Activated CD4-positive, alpha-beta T cell treated with anti-CD3 and anti-CD28 coated beads for 48 hours (primary cell): ENCODE results near the gene SHC1.
"Not testable (repeated sequence)": the region's sequence is repeated elsewhere in the genome, so short reads cannot be mapped to it uniquely, and the experiment has no call there.

Source experiments
- DNase-seq: peaks from one replicate; pipeline ENCODE4 v3.0.0-alpha.2; 2020

SHC1 gene

GRCh38 chr1:154995301-154995983 is 24.9 kb upstream of the SHC1 start:
- not testable (repeated sequence) for DNase-seq

- DNase-seq = no peak
These were observed 24.0 kb upstream of the SHC1 start for GRCh38 chr1:154994591-154994990.

GRCh38 chr1:154994269-154994587 is 23.7 kb upstream of the SHC1 start:
- no peak for DNase-seq

- no peak for DNase-seq
These were observed 23.2 kb upstream of the SHC1 start, which contains the start of gene LENEP for GRCh38 chr1:154993572-154994268. Gene LENEP (plus strand): TSS chr1:154993586. CDS start chr1:154993608, 22 bp downstream.

GRCh38 chr1:154992721-154993571 is 22.4 kb upstream of the SHC1 start:
- DNase-seq = no peak

- no peak for DNase-seq
These were observed 19.7 kb upstream of the SHC1 start for GRCh38 chr1:154990276-154990675.

GRCh38 chr1:154989195-154989860 is 18.8 kb upstream of the SHC1 start:
- DNase-seq = no peak

- DNase-seq = no peak
These were observed 17.8 kb upstream of the SHC1 start for GRCh38 chr1:154988058-154988954.

GRCh38 chr1:154987326-154987725 is 16.8 kb upstream of the SHC1 start:
- no peak for DNase-seq

GRCh38 chr1:154986736-154987135 is 16.2 kb upstream of the SHC1 start:
- not testable (repeated sequence) for DNase-seq

GRCh38 chr1:154983776-154984466 is 13.4 kb upstream of the SHC1 start:
- peak; percentile 18 for DNase-seq

GRCh38 chr1:154982897-154983648 is 12.5 kb upstream of the SHC1 start, which contains the start of gene FLAD1:
Gene FLAD1 (plus strand): TSS chr1:154983344. CDS start chr1:154983695, 351 bp downstream.
- peak; percentile 98 for DNase-seq

- DNase-seq = no peak
These were observed 11.8 kb upstream of the SHC1 start for GRCh38 chr1:154982341-154982740.

GRCh38 chr1:154978360-154978759 is 7.8 kb upstream of the SHC1 start:
- no peak for DNase-seq

- DNase-seq = not testable (repeated sequence)
These were observed 7.2 kb upstream of the SHC1 start for GRCh38 chr1:154977762-154978161.

- DNase-seq = peak; percentile 73
These were observed 5.0 kb upstream of the SHC1 start for GRCh38 chr1:154975409-154976059.

- DNase-seq = peak; percentile 96
These were observed 4.4 kb upstream of the SHC1 start for GRCh38 chr1:154974808-154975408.

- DNase-seq = peak; percentile 97
These were observed 3.7 kb upstream of the SHC1 start, which contains the start of gene CKS1B for GRCh38 chr1:154974102-154974807. Gene CKS1B (plus strand): TSS chr1:154974681. CDS start chr1:154974746, 65 bp downstream.
